HG03558 (cell line): ENCODE measurements around the gene GPAT2.
"Not testable (repeated sequence)": the region's sequence is repeated elsewhere in the genome, so short reads cannot be mapped to it uniquely, and the experiment has no call there.

Source experiments
- ATAC-seq: cut with Tn5 transposase; IDR thresholded peaks from one replicate; pipeline ENCODE4 v1.9.1; 2021; ENCODE audit warnings: moderate number of reproducible peaks; ENCODE audit not compliant: unreplicated experiment; ENCODE audit errors: extremely low read depth

GPAT2 gene, protein sequence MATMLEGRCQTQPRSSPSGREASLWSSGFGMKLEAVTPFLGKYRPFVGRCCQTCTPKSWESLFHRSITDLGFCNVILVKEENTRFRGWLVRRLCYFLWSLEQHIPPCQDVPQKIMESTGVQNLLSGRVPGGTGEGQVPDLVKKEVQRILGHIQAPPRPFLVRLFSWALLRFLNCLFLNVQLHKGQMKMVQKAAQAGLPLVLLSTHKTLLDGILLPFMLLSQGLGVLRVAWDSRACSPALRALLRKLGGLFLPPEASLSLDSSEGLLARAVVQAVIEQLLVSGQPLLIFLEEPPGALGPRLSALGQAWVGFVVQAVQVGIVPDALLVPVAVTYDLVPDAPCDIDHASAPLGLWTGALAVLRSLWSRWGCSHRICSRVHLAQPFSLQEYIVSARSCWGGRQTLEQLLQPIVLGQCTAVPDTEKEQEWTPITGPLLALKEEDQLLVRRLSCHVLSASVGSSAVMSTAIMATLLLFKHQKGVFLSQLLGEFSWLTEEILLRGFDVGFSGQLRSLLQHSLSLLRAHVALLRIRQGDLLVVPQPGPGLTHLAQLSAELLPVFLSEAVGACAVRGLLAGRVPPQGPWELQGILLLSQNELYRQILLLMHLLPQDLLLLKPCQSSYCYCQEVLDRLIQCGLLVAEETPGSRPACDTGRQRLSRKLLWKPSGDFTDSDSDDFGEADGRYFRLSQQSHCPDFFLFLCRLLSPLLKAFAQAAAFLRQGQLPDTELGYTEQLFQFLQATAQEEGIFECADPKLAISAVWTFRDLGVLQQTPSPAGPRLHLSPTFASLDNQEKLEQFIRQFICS

DNA sequence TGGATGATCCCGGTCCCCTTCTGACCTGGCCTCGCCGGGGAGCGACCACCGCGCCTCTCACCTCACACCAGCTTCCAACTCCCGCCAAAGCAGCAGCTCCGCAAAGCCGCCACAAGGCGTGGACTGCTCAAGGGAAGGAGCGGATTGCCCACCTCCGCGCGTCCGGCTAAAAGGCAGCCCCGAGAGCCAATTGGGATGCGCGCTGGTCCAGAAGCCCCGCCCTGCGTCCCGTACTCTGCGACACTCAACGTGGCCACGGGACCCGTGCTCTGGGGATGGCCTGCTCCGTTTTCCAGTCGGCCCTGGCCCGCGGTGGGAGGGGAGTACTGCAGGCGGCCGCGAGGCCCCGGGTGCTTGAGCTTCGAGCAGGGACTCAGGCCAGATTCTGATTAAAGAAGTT, at the start of gene GPAT2:
TSS of gene GPAT2 (minus strand) at position 125 of the 400 bp plus-strand sequence. CDS start 2,557 bp downstream, outside the sequence.
- ATAC-seq: not testable (repeated sequence)

DNA sequence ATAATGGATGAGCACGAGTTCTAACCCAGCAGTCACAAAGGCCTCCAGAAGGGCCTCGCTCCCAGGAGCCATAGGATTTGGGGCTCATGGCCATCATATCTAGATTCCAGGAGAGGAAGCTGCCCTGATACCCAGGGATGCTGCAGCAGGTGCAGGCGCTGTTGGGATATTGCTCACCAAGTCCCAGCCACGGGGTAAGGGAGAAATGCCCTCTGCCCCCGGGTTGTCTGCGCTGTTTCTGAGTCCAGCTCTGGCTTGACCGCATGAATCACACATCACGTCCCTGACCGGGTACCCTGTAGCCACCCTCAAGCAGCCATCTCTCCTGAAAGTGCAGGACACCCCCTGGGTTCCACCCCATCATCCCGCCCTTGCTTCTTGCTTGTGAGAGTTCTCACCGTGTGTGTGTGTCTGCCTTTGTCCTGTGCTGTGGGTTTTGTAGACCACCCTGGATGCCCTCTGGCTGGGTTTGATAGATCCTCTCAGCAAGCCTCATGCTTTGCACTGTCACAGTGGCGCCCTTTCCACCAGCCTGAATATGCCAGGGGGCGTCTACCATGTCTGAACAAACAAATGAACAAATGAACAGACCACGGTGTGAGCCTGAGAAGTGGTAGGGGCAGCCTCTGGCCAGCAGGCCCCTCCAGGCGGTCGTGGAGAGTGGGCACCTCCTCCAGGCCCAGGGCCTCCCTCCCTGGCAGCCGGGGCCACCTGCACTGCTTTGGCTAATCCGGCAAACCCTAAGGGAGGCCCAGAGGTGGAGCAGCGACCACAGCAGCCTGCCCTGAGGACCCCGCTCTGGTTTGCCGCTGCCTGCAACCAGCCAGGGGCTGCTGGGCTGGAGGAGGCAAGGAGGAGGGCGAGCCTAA, 49.5 kb upstream of the GPAT2 start:
- ATAC-seq: no peak

DNA sequence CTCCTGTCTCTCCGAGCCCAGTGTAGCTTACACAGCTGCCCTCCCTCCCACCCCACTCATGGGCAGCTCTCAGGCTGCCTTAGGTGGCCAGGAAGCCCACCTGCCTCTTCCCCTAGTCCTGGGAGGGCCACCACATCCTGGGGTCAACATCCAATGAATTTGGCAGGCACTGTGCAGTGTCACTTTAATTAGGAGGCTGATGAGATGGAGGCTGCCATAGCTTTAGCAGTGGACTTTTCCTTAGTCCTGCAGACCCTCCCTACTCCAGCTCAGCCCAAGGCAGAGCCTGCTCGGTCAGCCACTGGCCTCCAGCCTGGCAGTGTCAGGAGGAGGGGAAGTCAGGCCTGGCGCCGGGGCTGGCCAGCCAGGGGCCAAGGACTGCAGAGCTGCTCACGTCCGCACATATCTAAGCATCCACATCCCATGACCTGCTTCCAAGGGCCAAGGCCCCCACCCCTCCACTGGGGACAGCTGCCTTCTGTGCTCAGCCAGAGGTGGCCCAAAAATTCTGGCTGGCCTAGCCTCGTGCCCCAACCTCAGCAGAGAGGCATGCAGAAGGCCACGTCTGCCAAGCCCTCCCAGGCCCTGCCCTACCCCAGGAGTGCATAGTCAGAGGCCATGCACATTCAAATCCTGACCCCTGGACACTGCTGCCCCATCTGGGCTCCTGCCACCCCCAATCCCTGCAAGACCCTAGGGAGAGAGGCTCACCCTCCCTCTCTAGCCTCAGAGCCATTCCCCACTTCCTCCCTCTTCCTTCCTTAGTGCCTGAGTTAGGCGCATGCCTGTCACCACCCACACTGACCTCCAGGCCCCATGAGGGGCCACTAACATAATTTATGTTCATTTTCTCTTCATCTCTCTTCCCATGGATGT, 48.6 kb upstream of the GPAT2 start:
- no peak for ATAC-seq

DNA sequence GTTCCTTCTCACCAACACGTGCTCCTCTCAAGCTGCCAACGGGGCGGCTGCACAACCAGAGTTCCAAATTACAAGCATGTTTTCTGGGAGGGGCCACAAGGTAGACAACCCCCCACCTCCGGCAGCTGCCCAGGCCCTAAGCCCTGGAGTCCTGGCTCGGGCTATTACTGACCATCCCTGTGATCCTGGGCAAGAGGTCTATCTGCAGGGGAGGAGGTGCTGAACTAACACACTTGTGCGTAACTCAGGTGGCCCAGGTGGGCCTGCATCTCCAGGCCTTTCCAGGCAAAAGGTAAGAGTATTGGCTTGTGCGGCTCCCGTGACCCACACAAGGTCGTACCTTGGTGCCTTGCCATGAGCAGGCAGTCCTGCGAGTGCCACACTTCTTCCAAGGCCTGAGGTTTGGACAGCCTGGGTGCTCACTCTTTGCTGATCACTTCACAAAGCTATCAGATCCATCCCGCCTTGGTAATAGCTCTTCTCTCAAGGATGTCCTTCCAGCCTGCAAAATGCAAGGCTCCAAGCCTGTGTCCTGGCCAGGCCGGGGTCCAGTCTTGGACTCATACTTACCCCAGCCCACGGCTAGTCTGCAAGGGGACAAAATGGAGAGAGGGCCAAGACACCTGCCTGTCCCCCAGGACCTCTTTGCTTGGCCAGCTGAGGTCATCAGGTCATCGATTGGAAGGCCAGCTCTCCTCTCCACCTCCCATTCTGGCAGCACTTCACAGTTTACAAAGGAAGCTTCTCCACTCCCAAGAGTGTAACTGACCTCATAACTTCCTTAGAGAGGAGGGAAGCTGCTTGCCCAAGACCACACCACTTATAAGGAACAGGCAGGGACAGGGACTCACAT, 47.7 kb upstream of the GPAT2 start:
- no peak for ATAC-seq

DNA sequence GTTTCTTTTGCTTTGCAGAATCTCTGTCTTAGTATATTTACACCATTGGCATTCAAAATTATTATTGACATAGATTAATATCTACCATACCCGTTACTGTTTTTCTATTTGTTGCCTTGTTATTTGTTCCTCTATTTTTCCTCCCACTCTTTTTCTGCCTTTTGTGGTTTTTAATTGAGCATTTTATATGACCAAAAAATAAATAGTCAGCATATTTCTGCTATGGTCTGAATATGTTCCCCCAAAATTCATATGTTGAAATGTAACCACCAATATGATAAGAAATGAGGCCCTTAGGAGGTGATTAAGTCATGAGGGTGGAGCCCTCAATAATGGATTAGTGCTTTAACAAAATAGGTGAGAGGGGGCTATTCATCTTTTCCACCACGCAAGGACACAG, 46.3 kb upstream of the GPAT2 start:
- ATAC-seq: no peak

DNA sequence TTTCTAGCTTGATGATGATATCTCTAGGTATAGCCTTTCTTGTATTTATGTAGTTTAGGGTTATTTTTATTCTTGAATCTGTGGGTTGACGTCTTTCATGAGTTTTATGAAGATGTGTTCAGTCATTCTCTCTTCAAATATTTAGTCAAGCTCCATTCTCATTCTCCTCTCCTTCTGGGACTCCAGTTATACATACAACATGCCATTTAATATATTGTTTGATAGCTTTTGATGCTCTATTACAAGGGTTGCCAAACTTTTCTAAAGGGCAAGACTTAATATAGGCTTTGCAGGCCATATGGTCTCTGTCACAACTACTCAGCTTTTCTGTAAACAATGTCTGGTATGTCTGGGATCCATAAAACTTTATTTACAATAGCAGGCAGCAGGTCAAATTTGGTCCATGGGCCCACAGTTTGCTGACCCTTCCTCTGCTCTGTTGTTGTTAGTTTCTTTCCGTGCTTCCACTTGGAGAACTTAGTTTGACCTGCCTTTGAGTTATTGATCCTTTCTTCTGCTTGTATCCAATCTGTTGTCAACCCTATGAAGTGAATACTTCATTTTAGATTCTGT, 40.6 kb upstream of the GPAT2 start:
- no peak for ATAC-seq

DNA sequence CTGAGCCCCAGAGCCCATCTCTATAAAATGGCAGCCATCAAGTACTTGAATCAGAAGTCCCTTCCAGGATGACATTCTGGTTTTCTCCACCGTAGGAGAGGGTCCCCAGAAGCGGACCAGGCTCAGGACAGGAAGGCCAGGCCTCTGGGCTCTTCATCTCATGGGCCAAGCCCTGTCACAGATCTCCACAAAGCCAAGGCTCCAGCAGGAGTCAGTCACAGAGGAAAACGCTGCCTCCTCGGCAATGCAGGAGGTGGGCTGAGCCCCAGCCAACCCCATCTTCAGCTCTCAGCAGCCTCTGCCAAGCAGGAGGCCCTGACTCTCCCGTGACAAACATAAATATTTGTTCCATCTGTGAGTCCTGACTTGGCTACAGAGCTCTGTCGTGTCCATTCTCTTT, 39.4 kb upstream of the GPAT2 start:
- ATAC-seq: no peak

DNA sequence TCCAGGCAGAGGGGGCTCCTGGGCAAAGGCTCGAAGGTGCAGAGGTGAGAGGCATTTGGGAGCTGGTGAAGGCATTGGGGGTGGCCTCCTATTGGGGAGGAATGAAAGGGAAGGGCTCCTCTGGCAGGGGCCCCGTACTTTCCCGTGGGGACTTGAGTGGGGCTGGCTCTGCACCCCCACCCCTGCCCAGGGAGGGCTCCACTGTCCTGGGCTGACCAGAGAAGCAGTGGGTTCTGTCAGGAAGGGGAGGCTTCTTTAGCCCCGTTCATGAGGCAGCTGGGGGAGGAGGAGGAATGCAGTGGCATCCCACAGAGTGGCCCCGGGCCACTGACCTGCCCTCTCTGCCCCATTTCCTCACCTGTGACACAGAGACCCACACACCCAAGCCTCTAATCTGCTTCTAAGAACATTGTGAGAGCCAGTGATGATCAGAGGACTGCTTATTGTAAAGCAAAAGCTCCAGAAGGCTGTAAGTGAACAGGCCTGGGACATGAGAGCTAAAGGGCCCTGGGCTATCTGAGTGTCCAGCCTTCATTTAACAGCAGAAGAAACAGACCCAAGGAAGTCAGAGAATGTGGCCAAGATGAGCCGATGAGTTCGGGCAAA, 38.6 kb upstream of the GPAT2 start:
- ATAC-seq: no peak

DNA sequence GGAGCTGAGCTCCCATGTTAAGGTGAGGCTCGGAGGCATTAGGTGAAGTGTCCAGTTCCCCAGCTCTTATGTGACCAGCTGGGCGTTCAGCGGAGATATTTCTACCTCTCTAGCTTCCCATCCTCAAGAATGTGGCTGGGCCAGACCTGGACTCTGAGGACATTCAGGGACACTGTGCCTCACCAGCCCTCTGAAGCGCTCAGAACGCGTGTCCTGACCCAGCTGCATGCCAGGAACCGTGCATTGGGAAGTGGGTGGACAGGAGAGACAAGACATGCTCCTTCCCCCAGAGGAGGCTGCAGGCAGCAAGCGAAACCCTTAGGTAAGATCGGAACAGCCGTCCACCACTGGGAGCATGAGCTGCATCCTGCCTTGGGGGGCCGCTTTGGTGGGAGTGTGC, 38.0 kb upstream of the GPAT2 start:
- ATAC-seq: no peak

DNA sequence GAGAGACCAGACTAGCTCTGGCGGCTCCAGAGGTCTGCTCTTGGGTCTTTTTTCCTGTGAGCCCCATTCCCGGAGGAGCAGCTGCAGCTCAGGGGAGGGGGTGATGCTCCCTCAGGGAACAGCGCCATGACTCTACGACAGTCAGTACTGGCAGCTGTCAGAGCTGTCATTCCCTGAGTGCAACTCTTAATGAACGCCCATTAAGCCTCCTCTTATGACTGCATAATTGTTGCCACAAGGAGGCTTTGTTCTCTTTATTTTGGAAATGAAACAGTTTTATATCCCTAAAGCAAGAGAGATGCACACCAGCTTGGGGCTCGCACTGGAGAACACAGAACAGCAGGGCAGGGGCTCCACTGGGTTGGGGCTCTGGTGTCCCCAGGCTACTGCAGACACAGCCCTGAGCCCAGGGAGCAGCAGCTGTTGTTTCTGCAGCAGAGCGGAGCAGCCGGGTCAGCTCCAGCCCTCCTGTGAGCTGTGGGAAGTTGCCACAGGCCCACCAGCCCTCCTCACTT, 37.3 kb upstream of the GPAT2 start:
- ATAC-seq: not testable (repeated sequence)

DNA sequence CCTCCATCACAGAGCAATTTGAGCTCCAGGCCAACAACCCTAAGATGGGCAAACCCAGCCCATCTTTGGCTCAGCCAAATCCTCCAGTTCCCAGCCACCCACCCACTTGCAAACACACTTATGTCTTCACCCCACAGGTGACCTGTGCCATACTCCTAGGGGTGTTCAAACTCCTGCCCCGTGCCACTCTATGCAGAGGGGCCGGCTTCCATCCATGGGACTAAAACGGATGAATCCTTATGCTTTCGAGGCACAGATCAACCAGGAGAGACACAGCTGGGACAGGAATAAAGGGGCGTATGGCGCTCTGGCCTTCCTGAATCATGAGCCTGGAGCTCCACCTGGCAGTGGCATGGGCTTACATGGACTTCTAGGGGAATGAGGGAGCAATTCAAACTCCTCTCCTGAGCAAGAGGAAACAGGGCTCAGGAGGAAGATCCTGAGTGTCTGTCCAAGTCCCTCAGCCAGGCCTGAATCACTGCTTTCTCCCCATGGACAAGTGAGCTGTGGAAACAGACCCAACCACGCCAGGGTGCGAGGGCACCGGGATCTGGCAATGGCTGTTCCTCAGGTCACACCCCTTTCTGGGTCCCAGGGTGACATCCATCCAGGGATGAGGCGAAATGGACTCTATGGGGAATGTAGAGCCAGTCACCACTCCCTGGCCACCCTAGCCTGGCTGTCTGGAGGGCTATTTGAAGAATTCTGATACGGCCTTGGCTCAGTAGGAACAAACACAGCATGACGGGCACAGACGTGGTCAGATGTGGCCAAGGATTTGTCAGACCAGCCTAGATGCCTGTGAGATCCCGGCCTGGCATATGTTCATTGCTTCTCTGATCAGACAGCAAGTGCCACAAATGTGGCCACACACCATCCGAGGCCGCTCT, 36.6 kb upstream of the GPAT2 start:
- ATAC-seq: not testable (repeated sequence)

DNA sequence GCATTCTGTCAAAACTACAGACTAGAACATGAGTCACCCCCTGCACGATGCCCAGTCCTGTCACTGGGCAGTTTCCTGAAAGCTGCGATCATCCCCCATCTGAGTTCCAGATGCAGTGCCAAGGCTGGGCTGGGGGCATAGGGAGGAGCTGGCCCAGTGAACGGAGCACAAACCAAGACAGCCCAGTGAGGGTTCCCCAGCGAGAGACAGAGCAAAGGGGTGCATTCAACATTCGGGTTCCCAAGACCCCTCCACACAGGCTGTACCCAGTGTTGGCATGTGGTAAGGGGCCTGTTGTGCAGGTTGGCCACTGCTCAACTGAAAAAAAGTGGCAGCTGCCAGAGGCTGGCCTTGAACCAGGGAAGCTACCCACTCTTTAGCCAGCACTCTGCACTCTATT, 35.6 kb upstream of the GPAT2 start:
- ATAC-seq: not testable (repeated sequence)

DNA sequence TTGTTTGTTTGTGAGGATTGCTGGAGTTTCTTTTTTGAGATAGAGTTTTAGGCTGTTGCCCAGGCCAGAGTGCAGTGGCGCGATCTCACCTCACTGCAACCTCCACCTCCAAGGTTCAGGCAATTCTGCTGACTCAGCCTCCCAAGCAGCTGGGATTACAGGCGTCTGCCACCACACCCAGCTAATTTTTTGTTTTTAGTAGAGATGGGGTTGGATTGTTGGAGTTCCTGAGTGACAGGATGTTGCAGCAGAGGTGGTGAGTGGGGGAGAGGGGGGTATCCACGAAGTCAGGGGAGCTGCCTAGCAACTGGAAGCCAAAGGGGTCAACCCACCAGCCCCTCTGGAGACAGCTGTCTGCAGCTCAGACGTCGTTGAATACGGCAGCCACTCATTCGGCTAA, 35.2 kb upstream of the GPAT2 start:
- not testable (repeated sequence) for ATAC-seq

DNA sequence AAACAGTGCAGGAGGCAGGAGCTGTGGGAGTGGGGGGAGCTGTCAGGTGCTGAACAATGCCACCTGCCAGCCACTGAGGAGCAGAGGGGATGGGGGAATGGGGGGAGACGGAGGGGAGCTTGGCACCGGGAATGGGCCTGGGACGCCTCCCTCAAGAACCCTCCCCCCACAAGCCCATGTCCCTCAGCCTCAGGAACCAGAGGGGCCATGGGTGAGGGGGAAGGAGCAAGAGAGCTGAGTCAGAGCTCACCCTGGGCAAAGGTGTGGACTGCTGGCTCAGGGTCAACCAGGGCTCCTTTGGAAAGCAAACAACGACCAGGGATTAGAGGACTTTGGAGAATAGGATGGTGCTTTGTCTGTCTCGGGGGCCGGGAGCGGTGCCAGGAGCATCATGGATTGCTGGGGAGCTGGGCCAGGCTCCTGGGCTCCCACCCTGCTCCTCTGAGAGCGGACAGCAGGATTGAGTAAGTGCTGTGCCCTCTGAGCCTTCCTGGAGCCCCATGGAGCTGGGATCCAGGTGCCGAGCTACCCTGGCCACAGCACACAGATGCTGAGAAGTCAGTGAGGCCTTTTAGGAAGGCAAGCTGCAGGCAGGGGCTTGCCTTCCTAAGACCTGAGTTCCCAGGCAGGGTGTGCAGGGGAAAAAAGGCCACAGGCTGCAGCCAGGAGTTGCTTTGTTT, 33.3 kb upstream of the GPAT2 start:
- not testable (repeated sequence) for ATAC-seq

DNA sequence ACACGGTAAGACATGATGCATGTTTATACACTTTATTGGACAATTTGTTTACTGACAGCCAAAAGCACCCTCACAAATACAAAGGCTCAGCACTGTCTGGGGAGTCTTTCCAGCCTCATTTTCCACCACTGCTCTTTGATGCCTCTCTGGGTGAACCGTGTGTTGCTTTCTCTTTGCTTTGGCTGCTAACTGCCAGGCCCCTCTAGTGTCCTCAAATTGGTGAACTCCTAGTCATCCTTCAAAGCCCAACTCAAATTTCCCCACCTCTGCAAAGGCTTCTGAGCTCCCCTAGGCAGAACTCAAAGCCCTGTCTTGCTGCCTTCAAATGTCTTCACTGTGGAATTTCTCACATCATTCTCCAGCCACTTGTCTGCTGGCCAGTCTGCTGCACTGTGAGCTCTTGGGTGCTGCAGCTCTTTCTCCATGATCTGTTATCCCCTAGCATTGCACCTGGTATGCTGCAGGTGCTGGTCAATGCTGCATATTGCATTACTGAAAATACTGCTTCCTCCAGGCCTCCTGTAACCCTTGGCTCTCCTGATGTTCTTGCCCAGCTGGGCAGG, 32.5 kb upstream of the GPAT2 start:
- not testable (repeated sequence) for ATAC-seq

DNA sequence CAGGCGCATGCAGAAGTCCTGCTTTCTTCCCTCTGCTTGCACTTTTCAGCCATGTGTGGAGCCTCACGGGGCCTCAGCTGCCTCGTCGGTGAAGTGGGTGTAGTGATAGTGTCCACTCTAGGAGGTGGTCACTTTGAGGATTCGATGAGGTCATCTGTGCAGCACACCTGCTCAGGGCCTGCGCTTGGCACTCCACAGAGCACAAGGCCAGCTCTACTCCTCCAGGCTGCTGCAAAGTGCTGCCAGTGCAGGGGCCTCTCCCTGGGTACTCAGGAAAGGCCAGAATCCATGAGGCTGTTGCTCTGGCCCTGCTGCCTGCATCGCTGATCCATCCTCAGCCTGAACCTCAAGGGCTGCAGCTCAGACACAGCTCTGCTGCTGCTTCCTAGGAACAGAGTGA, 31.8 kb upstream of the GPAT2 start:
- not testable (repeated sequence) for ATAC-seq
